ENCODE measurements around the gene SELENBP1. TPM values are rescaled to one million over a fixed set of nuclear protein-coding genes. Genes with fewer than 3 reads are reported as not detected.
"Not testable (repeated sequence)": the region's sequence is repeated elsewhere in the genome, so short reads cannot be mapped to it uniquely, and the experiment has no call there.

The SELENBP1 gene
- polyA plus RNA-seq, 1 donor from 2014 or later: not detected

DNA sequence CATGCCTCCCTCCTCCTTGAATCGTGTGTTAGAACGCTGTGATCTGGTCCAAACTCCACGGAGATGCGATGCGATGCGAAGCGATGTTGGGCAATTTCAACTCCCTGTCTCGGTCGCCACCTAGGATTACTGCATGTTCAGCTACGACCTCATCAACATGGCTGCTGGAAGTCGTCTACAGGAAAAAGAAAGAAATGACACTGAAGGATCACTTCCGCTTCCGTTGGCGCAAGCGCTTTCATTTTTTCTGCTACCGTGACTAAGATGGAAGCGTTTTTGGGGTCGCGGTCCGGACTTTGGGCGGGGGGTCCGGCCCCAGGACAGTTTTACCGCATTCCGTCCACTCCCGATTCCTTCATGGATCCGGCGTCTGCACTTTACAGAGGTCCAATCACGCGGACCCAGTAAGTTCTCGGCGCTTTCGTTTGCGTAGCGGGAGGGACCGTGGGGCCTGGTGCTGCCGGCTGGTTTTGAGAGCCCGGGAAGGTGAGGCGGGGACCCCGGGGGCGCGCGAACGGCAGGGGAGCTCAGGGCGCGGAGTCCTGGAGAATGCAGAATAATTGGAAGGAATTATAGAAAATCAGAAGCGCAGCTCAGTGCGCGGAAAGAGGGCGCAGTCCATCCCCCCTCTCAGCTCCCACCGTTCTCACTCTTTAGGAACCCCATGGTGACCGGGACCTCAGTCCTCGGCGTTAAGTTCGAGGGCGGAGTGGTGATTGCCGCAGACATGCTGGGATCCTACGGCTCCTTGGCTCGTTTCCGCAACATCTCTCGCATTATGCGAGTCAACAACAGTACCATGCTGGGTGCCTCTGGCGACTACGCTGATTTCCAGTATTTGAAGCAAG lies 27.0 kb upstream of the SELENBP1 start, which contains the start of gene PSMB4:
Gene PSMB4, plus strand, starts transcription at position 250 of the 848 bp plus-strand sequence. Its CDS starts 15 bp downstream, at position 265.
- H3K36me3 Mint-ChIP-seq: peaks cover 4% of the 10 kb centered on the region
- no peaks in the 10 kb centered on the region for H3K27me3 Mint-ChIP-seq
- H3K9me3 Mint-ChIP-seq: peaks cover 0 to under 1% (median 0%) of the 10 kb centered on the region in 3 donors
- peaks cover 0 to 16% (median 11%) of the 10 kb centered on the region in 3 donors for H3K4me1 Mint-ChIP-seq
- H3K4me3 Mint-ChIP-seq: peak within 1 kb of the TSS; percentile 86 to 98 (median 93)
- H3K27ac Mint-ChIP-seq: peak within 1 kb of the TSS; percentile 41 to 100 (median 95)

DNA sequence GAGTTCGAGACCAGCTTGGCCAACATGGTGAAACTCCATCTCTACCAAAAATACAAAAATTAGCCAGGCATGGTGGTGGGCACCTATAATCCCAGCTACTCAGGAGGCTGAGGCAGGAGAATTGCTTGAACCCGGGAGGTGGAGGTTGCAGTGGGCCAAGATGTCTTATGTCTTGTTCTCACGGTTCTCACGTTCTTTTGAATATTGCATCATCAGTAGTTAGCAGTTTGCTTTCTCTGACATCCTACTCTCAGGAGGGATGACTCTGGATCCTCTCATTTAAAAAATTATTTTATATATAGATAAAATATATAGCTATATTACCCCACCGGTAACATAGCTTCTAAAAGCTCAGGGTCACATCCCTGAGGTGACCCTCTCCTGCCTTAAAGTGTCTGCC lies 23.8 kb upstream of the SELENBP1 start:
- H3K27ac Mint-ChIP-seq: not testable (repeated sequence)

DNA sequence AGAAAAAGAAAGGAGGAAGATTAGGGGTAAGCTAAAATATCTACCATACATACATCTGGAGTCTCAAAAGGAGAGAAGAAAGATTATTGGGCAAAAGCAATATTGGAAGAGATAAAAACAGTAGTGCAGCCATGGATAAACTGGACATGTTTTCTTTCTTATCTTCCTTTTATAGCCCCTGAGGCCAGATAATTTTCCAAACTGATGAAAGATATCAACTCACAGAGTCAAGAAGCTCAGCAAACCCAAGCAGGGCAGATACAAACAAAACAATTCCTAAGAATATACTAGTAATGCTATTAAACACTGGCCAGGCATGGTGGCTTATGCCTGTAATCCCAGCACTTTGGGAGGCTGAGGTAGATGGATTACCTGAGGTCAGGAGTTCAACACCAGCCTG lies 21.1 kb upstream of the SELENBP1 start:
- H3K9me3 Mint-ChIP-seq: peaks cover 0 to 2% (median 0%) of the 10 kb centered on the region in 3 donors
- H3K27ac Mint-ChIP-seq: peak overlapping the region in 1 of 3 donors; percentile 4
- H3K4me1 Mint-ChIP-seq: peaks cover 0 to 2% (median 0%) of the 10 kb centered on the region in 3 donors
- no peaks in the 10 kb centered on the region for H3K36me3 Mint-ChIP-seq
- no peak overlapping the region for H3K4me3 Mint-ChIP-seq
- H3K27me3 Mint-ChIP-seq: peaks cover 2% of the 10 kb centered on the region

More for the DNA sequence above, 23.8 kb upstream of the SELENBP1 start:
- not testable (repeated sequence) for H3K27me3 Mint-ChIP-seq, H3K36me3 Mint-ChIP-seq, H3K9me3 Mint-ChIP-seq
- Mint-ChIP-seq H3K4me1 (peaks cover 0 to 16% (median 9%) of the 10 kb centered on the region in 3 donors), H3K4me3 (peak overlapping the region in 1 of 4 donors; percentile 37)

DNA sequence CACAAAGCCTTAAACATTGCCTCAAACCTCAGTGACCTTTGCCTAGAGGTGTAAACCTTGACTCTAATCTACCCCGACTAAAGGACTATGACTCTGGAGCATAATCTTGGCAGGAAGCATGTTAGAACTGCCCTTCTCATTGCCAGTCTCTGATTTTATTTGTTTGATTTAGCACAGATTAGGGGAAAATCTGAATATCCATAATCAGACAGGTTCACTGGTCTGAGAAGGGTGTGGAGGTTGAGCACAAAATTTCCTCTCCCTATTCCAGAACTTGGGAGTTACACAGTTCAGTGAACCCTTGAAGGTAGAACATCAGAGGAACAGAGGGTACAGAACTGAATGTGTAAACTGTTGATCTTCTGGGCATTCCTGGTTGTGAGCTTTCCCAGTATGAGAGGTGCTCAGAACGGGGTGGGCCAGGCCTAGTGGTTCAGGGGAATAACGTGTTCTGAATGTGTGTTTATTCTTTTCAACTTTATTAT lies 18.6 kb upstream of the SELENBP1 start:
- H3K27me3 Mint-ChIP-seq: peaks cover 2% of the 10 kb centered on the region
- H3K4me3 Mint-ChIP-seq: no peak overlapping the region
- peaks cover 0 to 2% (median 0%) of the 10 kb centered on the region in 3 donors for H3K9me3 Mint-ChIP-seq
- no peak overlapping the region for H3K27ac Mint-ChIP-seq
- no peaks in the 10 kb centered on the region for H3K36me3 Mint-ChIP-seq
- no peaks in the 10 kb centered on the region for H3K4me1 Mint-ChIP-seq

DNA sequence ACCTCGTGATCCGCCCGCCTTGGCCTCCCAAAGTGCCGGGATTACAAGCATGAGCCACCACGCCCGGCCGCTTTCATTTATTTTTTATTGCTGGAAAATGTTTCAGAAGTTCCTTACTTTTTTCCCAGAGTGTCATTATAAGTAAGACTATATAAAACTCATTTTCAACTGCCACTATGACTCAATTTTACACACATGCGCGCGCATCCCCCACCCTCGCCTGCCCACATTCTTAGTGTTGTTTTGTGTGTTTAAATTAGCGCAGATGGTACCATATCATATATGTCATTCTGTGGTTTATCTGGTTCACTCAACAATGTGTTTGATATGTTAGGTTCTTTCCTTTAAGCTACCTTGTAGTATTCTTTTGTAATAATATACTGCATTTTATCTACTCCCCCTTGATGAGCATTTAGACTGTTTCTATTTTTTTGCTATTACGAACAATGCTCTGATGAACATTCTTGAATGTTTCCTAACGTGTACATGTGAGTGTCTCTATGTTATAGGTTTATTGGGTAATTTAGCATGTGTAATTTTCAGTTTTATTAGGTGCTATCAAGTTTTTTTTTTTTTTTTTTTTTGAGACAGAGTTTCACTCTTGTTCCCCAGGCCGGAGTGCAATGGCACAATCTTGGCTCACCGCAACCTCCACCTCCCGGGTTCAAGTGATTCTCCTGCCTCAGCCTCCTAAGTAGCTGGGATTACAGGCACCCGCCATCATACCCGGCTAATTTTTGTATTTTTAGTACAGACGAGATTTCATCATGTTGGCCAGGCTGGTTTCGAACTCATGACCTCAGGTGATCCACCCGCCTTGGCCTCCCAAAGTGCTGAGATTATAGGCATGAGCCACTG lies 17.9 kb upstream of the SELENBP1 start:
- not testable (repeated sequence) for H3K4me1 Mint-ChIP-seq, H3K36me3 Mint-ChIP-seq, H3K27ac Mint-ChIP-seq, H3K9me3 Mint-ChIP-seq, H3K4me3 Mint-ChIP-seq, H3K27me3 Mint-ChIP-seq

DNA sequence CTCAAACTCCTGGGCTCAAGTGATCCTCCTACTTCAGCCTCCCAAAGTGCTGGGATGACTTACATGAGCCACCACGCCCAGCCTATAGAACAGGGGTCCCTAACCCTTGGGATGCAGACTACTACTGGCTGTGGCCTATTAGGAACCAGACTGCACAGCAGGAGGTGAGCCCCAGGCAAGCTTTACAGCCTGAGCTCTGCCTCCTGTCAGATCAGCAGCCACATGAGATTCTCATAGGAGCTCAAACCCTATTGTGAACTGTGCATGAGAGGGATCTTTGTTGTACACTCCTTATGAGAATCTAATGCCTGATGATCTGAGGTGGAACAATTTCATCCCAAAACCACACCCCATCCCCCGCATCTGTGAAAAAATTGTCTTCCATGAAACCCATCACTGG lies 13.5 kb upstream of the SELENBP1 start:
- H3K36me3 Mint-ChIP-seq: no peaks in the 10 kb centered on the region
- no peaks in the 10 kb centered on the region for H3K4me1 Mint-ChIP-seq
- no peak overlapping the region for H3K4me3 Mint-ChIP-seq
- H3K27me3 Mint-ChIP-seq: no peaks in the 10 kb centered on the region
- H3K9me3 Mint-ChIP-seq: no peaks in the 10 kb centered on the region
- H3K27ac Mint-ChIP-seq: no peak overlapping the region

DNA sequence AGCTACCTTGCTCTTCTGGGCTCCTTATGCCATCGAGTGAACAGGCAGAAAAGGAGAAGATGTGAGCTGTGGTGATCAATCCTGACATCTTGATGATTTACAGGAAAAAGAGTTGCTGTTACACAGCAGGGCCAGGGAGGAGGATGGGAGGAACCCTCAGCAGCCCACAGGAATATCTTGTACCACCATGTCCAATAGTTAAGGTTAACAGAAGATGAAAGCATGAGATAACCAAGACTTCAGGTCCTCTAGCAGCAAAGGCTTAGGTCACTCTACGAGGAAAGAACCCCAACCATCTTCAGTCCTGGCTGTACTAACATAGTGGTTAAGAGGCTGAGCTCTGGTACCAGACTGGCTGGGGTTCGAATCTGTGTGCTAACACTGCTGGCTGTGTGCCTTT lies 12.1 kb upstream of the SELENBP1 start:
- H3K4me1 Mint-ChIP-seq: no peaks in the 10 kb centered on the region
- no peak overlapping the region for H3K27ac Mint-ChIP-seq
- no peaks in the 10 kb centered on the region for H3K27me3 Mint-ChIP-seq
- H3K9me3 Mint-ChIP-seq: no peaks in the 10 kb centered on the region
- no peak overlapping the region for H3K4me3 Mint-ChIP-seq
- no peaks in the 10 kb centered on the region for H3K36me3 Mint-ChIP-seq

DNA sequence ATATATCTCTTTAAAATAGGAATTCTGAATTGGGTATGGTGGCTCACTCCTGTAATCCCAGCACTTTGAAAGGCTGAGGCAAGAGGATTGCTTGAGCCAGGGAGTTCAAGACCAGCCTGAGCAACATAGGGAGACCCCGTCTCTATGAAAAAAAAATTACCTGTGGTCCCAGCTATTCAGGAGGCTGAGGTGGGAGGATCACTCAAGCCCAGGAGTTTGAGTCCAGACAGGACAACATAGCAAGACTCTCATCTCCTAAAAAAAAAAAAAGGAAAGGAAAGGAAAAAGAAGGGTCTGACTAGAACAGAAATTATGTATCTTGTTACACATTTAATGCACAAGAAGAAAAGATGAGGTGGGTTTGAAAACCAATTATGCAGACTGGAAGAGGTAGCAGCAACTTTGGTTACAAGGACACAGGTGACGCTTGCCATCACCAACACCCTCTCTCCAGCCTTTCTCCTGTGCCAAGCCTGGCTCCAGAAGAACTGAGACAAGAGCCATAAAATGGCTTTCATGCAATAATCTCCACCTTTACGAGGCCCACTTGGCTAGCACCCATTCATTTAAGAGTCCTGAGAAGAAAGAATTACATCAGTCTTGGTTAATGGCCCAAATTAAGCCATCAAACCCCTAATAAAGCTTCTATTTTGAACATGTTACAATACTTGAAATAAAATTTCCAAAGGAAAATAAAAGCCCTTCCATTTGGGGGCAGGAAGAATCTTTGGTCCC lies 4.8 kb upstream of the SELENBP1 start:
- Mint-ChIP-seq H3K36me3 (no peaks in the 10 kb centered on the region), H3K27me3 (no peaks in the 10 kb centered on the region), H3K9me3 (no peaks in the 10 kb centered on the region), H3K4me1 (peaks cover 0 to 1% (median 0%) of the 10 kb centered on the region in 3 donors), H3K27ac (no peak overlapping the region), H3K4me3 (no peak overlapping the region)

DNA sequence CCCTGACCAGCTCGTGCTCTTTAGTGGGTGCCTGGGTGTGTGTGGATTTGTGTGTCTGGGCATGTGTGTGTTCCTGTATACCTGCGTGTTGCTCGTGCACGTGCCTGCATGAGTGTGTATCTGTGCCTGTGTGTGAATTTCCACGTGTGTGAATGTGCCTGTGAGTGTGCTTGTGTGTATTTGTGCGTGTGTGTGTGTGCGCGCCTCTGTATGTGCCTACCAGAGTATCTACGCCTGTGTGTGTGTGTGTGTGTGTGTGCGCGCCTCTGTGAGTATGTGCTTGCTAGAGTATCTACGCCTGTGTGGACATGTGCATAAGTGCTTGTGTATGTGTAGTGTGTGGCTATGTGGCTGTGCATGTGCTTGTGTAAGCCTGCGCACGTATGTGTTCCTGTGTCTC lies 691 bp upstream of the SELENBP1 start:
- Mint-ChIP-seq H3K27me3 (no peaks in the 10 kb centered on the region), H3K4me1 (peaks cover 0 to 1% (median 0%) of the 10 kb centered on the region in 3 donors), H3K9me3 (no peaks in the 10 kb centered on the region), H3K4me3 (no peak overlapping the region), H3K27ac (peak overlapping the region in 1 of 3 donors; percentile 60), H3K36me3 (no peaks in the 10 kb centered on the region)

DNA sequence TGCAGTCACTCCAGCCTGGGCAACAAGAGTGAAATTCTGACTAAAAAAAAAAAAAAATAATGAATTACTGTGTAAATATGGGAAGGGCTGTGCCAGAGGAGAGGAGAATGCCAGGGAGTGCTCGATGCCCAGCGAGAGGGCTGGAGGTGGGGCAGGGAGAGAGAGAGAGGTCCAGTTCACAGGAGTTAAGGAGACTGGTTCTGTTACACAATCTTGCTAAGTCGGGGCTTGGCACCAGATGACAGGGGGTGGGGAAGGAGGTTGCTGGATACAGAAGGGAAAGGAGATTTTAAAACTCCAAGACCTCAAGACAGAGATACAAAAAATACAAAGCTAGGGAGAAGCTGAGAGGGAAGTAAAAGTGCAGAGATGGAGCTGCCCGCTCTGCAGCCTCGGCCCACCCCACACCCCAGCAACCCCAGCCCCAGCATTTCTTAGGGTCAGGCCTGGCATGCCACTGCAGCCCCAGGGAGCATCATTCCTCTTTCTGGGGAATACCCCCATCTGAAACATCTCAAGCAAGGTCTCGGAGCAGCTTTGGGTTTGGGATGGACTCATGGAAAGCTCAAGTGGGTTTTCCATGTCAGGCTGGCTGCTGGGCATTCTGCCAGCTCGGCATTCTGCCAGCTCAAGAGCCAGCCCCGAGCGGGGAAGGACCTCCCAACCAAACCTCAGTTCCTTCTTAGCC lies 991 bp downstream of the SELENBP1 start:
- Mint-ChIP-seq H3K27ac (no peak overlapping the region), H3K4me1 (peaks cover 0 to 3% (median 0%) of the 10 kb centered on the region in 3 donors), H3K36me3 (no peaks in the 10 kb centered on the region)

DNA sequence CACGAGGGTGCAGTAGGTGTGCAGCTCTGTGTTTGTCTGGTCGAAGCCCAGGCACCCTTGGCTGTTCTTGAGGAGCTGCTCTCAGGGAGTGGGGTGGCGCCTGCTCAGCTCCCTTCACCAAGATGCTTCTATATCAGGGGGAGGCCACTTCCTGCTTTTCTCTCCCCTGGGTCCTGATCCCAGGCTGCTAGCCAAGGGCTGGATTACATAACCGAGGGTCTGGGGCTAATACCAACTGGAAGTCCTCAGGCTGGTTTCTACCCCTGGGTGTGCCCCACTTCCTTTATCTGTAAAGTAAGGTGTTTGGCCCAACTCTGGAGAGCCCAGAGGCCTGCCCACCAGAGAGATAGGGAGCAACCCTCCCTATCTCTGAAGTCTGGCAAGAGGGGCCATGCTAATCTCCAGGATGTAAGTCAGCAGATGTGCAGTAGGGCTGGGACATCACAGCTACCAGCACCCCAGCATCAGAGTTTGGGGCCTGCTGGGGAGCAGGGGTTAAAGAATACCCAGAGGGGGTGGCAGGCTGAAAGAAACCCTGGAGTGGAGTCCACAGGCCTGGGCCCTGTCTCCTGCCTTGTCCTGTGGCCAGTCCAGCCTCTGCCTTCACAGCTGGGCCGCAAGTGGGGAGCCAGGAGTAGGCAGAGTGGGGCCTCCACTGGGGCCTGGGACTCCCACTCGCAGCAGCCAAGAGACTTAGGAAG lies 2.1 kb downstream of the SELENBP1 start:
- H3K4me1 Mint-ChIP-seq: peaks cover 0 to 2% (median 0%) of the 10 kb centered on the region in 3 donors
- no peak overlapping the region for H3K27ac Mint-ChIP-seq
- H3K9me3 Mint-ChIP-seq: no peaks in the 10 kb centered on the region
- no peak overlapping the region for H3K4me3 Mint-ChIP-seq
- no peaks in the 10 kb centered on the region for H3K27me3 Mint-ChIP-seq
- no peaks in the 10 kb centered on the region for H3K36me3 Mint-ChIP-seq

More for the DNA sequence above, 991 bp downstream of the SELENBP1 start:
- Mint-ChIP-seq H3K27me3 (no peaks in the 10 kb centered on the region), H3K9me3 (no peaks in the 10 kb centered on the region), H3K4me3 (no peak overlapping the region)

DNA sequence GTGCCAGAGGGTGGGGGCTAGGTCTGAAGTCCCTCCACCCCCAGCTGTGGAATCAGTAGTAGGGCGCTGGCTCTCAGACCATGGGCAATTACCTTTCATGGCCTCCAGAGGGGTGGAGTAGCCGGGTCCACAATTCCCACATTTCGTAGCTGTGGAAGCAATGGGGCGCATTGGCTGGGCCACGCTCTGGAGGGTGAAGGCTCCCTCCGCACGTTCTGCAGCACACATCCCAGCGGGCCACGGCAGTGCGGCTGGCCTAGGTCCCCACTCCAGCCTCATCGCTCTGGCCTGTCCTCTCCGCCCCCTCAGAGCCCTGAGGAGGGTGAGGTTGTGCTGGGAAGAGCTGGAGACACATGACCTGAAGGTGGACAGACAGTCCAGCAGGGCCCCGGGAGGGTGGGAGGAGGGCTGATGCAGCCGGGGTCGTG lies 2.9 kb downstream of the SELENBP1 start:
- H3K27ac Mint-ChIP-seq: no peak overlapping the region
- no peaks in the 10 kb centered on the region for H3K27me3 Mint-ChIP-seq

DNA sequence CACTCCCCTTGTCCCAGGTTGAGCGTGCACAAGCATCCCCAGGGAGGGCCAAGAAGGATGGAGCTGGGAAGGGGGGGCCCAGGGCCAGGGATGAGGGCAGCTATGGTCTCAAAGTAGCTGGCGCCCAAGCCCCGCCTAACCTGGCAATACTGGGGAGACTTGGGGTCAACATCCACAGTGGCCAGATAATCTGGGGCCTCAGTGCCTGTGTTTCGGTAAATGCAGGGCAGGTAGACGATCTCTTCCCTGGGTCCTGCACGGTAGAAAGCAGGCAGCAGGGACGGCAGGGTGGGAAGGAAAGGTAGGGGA lies 3.2 kb downstream of the SELENBP1 start:
- Mint-ChIP-seq H3K4me1 (peaks cover 0 to 2% (median 0%) of the 10 kb centered on the region in 3 donors), H3K4me3 (no peak overlapping the region), H3K36me3 (no peaks in the 10 kb centered on the region), H3K27me3 (no peaks in the 10 kb centered on the region), H3K9me3 (no peaks in the 10 kb centered on the region), H3K27ac (no peak overlapping the region)

More for the DNA sequence above, 2.9 kb downstream of the SELENBP1 start:
- H3K4me3 Mint-ChIP-seq: no peak overlapping the region
- no peaks in the 10 kb centered on the region for H3K36me3 Mint-ChIP-seq
- peaks cover 0 to 2% (median 0%) of the 10 kb centered on the region in 3 donors for H3K4me1 Mint-ChIP-seq
- H3K9me3 Mint-ChIP-seq: no peaks in the 10 kb centered on the region
